Dermis microvascular lymphatic vessel endothelial cell (primary cell): Measurements from ENCODE around the gene ROMO1. TPM values are rescaled to one million over a fixed set of nuclear protein-coding genes. Genes with fewer than 3 reads are reported as not detected.
"Not testable (repeated sequence)": the region's sequence is repeated elsewhere in the genome, so short reads cannot be mapped to it uniquely, and the experiment has no call there.

Source experiments
- DNase-seq, 2 donors: peaks; one replicate each; pipeline versions ENCODE4 v3.0.0 to v3.0.0-alpha.2; 2010; ENCODE audit warnings: low read depth in 2 of 2
- total RNA-seq: library from RNA; depleted of rRNA; stranded (reverse); fragments of >200 nt; gene quantifications from 2 replicates; pipeline ENCODE4 v1.2.1, GENCODE V29; 2014

ROMO1 gene
- total RNA-seq, 1 donor from 2014 or later: 319 TPM

DNA sequence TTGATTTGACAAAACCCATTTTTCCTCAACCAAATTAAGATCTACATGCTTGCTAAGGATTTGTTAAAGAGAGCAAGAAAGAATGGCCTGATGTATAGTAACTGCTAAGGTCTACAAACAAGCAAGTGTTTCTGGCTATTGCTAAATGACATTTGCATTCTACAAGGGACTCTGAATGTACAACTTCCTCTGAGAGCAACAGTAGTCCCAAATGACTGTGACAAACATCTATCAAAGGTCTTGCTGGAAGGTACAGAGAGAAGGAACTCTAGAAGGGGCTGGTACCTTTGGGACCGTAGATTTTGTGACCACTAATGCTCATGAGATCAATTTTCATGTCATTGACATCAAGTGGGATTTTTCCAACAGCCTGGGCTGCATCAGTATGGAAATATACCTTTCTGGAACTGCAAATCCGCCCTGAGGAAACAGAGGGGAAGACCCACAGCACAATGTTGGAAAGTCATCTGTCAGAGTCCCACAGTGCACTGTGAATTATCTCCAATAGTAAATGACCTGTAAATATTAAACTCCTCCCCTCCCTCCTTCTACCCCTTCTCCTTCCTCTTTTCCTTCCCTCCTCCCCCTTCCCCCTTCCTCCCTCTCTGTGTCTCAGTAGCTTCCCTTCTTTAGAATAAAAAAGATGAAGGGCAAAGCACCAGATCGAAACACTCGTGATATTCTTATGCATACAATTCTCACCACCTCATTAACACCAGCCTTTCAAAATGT lies 18.6 kb upstream of the ROMO1 start:
- no peak for DNase-seq

- DNase-seq: no peak
Measured at GRCh38 chr20:35681960-35682359, 17.2 kb upstream of the ROMO1 start.

DNA sequence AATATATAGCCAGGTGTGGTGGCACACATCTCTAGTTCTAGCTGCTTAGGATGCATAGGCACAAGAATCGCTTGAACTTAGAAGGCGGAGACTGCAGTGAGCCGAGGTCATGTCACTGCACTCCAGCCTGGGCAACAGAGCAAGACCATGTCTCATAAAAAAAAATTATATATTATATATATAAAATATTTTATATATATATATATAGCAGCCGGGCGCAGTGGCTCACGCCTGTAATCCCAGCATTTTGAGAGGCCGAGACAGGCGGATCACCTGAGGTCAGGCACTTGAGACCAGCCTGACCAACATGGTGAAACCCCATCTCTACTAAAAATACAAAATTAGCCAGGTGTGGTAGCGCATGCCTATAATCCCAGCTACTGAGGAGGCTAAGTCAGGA lies 13.8 kb upstream of the ROMO1 start:
- not testable (repeated sequence) for DNase-seq

DNA sequence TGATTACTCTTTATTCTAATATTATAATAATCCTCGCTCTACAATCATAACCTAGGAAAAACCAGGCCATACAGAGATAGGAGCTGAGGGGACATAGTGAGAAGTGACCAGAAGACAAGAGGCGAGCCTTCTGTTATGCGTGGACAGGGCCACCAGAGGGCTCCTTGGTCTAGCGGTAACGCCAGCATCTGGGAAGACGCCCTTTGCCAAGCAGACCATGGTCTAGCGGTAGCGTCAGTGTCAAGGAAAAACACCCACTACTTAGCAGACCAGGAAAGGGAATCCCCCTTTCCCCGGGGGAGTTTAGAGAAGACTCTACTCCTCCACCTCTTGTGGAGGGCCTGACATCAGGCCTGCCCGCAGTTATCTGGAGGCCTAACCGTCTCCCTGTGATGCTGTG lies 12.3 kb upstream of the ROMO1 start:
- DNase-seq: not testable (repeated sequence)

DNA sequence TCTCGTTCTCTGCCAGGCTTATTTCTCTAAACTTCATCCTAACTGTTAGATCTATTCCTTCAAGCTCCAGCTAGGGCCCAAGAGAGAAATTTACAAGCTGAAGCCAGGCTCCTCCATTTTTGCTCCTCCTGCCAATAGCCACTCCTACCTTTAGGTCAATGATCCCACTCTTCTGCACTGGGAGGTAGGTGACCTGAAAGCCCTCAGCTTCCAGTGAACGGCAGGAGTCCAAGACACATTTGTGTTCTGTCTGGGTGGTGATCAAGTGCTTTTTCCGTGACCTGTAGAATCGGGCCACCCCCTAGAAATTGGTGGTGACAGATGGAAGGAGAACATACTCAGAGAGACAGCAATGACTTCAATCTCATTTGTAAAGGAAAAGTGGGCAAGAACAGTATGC lies 8.9 kb upstream of the ROMO1 start:
- no peak for DNase-seq

DNA sequence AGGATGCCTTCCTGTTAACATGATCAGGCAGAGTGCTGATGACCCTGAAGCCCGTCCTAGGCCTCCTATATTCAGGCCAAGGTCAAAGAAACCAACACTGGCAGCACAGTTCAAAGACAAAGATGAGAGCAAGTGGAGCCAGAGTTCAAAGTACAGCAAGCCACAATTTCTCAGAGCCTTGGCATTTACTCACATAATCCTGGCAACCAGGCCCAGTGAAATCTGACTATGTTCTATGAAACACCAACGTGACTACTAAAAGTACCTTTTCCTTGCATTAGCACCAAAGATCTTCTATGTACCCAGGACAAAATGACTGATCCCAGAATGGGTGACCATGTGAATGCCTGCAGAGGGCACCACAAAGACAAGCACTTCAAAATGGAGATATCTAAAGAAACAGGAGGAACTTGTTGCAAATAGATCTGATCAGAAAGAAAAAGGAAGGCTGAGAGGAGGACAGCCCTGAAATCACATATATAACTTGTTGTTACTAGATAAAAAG lies 3.9 kb upstream of the ROMO1 start:
- DNase-seq: no peak

- no peak for DNase-seq
Measured at GRCh38 chr20:35695978-35696377, 3.2 kb upstream of the ROMO1 start.

GRCh38 chr20:35697696-35698297 lies 1.4 kb upstream of the ROMO1 start:
- no peak for DNase-seq

DNA sequence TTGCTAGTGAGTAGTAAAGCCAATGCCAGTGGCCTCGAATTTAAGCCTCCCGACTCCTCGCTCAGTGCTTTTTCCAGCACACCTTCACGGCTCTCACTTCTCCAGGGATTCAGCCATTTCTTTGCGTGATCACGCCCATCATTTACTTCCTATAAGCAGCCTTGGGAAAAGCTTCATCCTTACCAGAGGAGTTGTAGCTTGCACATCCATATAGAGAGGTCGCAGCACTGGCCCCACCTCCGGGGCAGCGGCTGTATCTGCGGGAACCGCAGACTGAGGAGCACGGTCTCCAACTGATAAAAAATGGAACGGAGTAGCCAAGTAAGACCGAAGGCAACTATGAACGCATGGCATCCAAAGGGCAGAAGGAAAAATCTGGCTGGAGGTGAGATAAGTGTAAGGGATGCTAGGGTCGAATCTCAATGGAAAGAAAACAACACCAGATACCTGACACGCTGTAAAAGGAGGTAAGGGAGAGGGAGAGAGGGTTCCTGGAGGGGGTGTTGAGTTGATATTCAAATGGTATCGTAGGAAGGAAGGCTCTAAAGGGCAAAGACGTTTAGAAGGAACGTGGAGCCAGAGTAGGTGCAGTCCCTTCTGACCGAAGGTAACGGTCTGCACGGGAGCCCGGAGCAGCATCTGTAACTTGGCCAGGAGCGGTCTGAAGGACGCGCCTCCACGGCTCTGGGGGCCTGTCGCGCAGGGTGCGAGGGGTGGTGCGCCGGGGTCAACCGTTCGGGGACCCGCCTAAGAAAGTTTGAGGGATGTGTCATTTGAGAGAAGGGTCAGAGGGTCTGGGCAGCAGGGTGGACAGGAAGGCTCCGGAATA lies 693 bp upstream of the ROMO1 start:
- DNase-seq: no peak

- no peak for DNase-seq
Measured at GRCh38 chr20:35699957-35700624, 886 bp downstream of the ROMO1 start.

DNA sequence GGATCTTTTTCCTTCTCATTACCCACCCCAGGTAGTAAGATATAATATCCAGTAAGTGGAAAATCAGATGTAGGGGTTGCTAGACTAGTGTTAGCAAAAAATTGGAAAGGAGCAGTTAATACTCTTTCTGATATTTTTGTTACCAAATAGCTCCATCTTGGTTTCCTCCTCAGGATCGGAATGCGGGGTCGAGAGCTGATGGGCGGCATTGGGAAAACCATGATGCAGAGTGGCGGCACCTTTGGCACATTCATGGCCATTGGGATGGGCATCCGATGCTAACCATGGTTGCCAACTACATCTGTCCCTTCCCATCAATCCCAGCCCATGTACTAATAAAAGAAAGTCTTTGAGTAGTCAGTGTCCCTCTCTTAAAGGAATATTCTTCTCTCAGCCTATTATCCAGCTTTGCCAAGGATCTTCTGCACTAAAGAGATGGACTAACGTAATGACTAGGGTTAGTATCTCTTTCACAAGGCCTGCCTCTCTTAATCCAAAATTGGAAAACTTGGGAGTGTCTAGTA lies 1.5 kb downstream of the ROMO1 start:
- DNase-seq: no peak

DNA sequence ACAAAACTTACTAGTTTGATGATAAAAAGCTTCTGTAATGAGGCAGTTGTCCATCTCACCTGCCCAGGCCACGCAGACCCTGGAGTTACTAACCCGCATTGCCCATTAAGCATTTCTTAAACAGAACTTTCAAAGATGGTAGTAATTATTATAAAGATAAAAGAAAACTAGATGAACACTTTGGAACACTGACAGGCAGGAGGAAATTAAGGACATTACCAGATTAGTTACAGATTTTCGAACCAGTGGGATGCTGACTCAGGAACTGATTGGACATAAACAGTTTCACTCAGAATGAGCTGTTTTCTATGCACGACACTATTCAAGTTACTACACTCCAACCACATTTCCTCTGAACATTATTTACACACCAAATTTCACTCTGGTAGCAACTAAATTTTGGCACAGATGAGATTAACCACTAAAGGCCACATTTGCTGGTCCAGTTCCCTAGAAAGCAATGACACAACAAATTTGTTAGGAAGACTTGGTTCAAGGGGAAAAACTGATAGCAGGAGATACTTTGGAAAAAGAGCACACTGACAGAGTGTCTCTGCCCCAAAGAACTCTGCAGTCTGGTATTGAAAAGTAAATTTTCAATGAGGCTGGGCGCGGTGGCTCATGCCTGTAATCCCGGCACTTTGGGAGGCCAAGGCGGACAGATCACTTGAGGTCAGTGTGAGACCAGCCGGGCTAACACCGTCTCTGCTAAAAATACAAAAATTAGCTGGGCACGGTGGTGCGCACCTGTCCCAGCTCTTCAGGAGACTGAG lies 3.0 kb downstream of the ROMO1 start:
- DNase-seq: no peak

GRCh38 chr20:35702824-35703695 lies 3.9 kb downstream of the ROMO1 start:
- no peak for DNase-seq

GRCh38 chr20:35704514-35705261 lies 5.5 kb downstream of the ROMO1 start:
- DNase-seq: no peak

GRCh38 chr20:35705894-35706293 lies 6.7 kb downstream of the ROMO1 start:
- not testable (repeated sequence) for DNase-seq

DNA sequence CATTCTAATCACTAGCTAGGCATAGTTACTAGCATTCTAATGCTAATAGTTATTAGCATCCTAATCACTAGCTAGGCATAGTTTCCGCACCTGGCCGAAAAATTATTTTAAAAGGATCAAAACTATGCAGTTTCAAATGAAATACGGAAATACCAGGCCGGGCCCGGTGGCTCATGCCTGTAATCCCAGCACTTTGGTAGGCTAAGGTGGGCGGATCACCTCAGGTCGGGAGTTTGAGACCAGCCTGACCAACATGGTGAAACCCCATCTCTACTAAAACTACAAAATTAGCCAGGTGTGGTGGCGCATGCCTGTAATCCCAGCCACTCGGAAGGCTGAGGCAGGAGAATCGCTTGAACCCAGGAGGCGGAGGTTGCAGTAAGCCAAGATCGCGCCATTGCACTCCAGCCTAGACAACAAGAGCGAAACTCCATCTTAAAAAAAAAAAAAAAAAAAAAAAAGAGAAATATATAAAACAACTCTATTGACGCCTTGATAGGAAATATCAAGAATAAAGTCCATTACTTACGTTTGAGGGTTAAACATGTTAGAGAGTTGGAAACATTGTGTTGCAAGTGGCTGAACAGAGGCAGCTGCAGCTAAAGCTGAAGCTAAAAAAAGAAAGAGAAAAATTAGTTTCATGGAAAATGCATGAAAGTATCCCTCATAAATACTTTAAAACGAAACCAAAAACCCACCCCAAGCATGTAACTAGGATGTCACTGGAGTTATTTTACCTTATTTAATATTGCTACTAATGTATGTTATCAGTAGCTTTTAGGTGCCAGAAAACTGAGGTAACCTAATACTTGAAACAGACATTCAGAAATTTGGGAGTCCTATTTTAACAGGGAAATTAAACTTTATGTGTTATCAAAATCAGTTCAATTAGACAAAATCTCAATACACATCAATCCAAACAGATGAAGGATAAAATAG lies 7.7 kb downstream of the ROMO1 start:
- DNase-seq: not testable (repeated sequence)

GRCh38 chr20:35708502-35708901 lies 9.3 kb downstream of the ROMO1 start:
- no peak for DNase-seq

DNA sequence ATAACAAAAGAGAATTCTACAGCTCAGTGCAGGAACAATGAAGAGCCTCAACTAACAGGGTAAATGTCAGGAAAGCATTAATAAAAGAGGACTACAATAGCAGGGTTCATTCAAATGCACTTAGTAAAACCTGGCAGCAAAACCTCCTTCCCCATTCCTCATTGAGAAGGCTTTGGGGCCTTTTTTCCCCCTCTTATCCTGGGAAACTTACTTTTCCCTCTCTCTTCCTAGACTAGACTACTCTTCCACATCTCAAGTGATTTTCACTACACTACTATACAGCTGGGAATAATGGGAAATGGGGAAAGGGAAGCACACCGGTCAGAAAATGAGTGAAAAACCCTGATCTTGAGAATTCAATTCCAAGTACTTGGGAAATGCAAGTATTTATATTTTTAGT lies 10.1 kb downstream of the ROMO1 start:
- DNase-seq: no peak
